Loucy (cell line): ENCODE results near the gene PMAIP1.

Experiments
- EZH2phosphoT487 ChIP-seq: fragments of 200-600 bp; IDR thresholded peaks from 2 replicates; pipeline ENCODE4 v1.6.1; 2018; ENCODE audit warnings: antibody characterized with exemption, mild to moderate bottlenecking, moderate library complexity, borderline replicate concordance
- TF ChIP-seq, protein P1 (sequence below): fragments of 200-600 bp; sonication (generic); conservative IDR thresholded peaks from 2 replicates; pipeline ENCODE4 v1.5.1; 2014; ENCODE audit warnings: mild to moderate bottlenecking, antibody characterized with exemption, low read length

DNA sequence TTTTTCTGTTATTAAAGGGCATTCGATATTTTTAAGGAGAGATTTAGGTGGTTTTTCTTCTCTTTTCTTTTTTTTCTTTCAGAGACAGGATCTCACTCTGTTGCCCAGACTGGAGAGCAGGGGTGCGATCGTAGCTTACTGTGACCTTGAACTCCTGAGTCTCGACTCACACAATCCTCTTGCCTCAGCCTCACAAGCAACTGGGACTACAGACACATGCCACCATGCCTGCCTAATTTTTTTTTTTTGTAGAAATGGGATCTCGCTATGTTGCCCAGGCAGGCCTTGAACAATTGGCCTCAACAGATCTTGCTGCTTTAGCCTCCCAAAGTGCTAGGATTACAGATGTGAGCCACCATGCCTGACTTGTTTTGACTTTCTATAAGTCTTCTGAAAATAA, 26.3 kb downstream of the PMAIP1 start:
- TF ChIP-seq, protein P1, sequence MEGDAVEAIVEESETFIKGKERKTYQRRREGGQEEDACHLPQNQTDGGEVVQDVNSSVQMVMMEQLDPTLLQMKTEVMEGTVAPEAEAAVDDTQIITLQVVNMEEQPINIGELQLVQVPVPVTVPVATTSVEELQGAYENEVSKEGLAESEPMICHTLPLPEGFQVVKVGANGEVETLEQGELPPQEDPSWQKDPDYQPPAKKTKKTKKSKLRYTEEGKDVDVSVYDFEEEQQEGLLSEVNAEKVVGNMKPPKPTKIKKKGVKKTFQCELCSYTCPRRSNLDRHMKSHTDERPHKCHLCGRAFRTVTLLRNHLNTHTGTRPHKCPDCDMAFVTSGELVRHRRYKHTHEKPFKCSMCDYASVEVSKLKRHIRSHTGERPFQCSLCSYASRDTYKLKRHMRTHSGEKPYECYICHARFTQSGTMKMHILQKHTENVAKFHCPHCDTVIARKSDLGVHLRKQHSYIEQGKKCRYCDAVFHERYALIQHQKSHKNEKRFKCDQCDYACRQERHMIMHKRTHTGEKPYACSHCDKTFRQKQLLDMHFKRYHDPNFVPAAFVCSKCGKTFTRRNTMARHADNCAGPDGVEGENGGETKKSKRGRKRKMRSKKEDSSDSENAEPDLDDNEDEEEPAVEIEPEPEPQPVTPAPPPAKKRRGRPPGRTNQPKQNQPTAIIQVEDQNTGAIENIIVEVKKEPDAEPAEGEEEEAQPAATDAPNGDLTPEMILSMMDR: no peak
- no peak for TF ChIP-seq EZH2phosphoT487
